Chondrocyte (in vitro differentiated cells): ENCODE data around the gene TMEM9. TPM values are rescaled to one million over a fixed set of nuclear protein-coding genes. Genes with fewer than 3 reads are reported as not detected.
A peak's percentile ranks its signal among the peaks of the same experiment; 100 is the strongest.

Experiments
- DNase-seq: peaks from one replicate; pipeline ENCODE4 v3.0.0; 2021; ENCODE audit warnings: mixed read lengths, low spot score
- H3K27ac Mint-ChIP-seq: one replicate; pipeline ENCODE4 v1.8.0; 2021; ENCODE audit warnings: mild to moderate bottlenecking, moderate library complexity, mixed read lengths; ENCODE audit not compliant: unreplicated experiment
- H3K27me3 Mint-ChIP-seq: 2 replicates; pipeline ENCODE4 v1.8.0; 2021; ENCODE audit warnings: low read depth, mixed read lengths
- H3K36me3 Mint-ChIP-seq: 2 replicates; pipeline ENCODE4 v1.8.0; 2021; ENCODE audit warnings: low read depth, mixed read lengths
- H3K4me1 Mint-ChIP-seq: 2 replicates; pipeline ENCODE4 v1.8.0; 2021; ENCODE audit warnings: low read depth, mild to moderate bottlenecking, mixed read lengths
- H3K4me3 Mint-ChIP-seq: one replicate; pipeline ENCODE4 v1.8.0; 2021; ENCODE audit warnings: mild to moderate bottlenecking, moderate library complexity, mixed read lengths; ENCODE audit not compliant: unreplicated experiment
- H3K9me3 Mint-ChIP-seq: 2 replicates; pipeline ENCODE4 v1.8.0; 2021; ENCODE audit warnings: low read depth, mixed read lengths
- CTCF ChIP-seq: fragments of 200-600 bp; sonication (generic); IDR thresholded peaks from 2 replicates; pipeline ENCODE4 v1.5.0; 2021; ENCODE audit warnings: antibody characterized with exemption, mild to moderate bottlenecking, moderate library complexity
- total RNA-seq: library from RNA; stranded (reverse); gene quantifications from 3 replicates; pipeline ENCODE4 v1.2.1, GENCODE V29; 2021

The TMEM9 gene
- total RNA-seq, 1 donor from 2014 or later: 57.3 TPM

GRCh38 chr1:201153474-201154388, 543 bp downstream of the TMEM9 start:
- peak; percentile 17 for TF ChIP-seq CTCF
- Mint-ChIP-seq H3K4me3 (peak overlapping the region; percentile 85), H3K9me3 (no peaks in the 10 kb centered on the region), H3K27ac (peak overlapping the region; percentile 69), H3K27me3 (no peaks in the 10 kb centered on the region), H3K36me3 (peaks cover 12% of the 10 kb centered on the region), H3K4me1 (peaks cover 20% of the 10 kb centered on the region)
- DNase-seq: no peak

- no peak for DNase-seq
- no peaks in the 10 kb centered on the region for H3K9me3 Mint-ChIP-seq
- H3K27ac Mint-ChIP-seq: no peak overlapping the region
- H3K27me3 Mint-ChIP-seq: no peaks in the 10 kb centered on the region
- H3K4me3 Mint-ChIP-seq: no peak overlapping the region
- peaks cover 30% of the 10 kb centered on the region for H3K36me3 Mint-ChIP-seq
- H3K4me1 Mint-ChIP-seq: peaks cover 14% of the 10 kb centered on the region
- TF ChIP-seq CTCF: peak; percentile 74
Measured at GRCh38 chr1:201149400-201149799, 4.9 kb downstream of the TMEM9 start.

- Mint-ChIP-seq H3K9me3 (no peaks in the 10 kb centered on the region), H3K27me3 (no peaks in the 10 kb centered on the region), H3K4me1 (peaks cover 1% of the 10 kb centered on the region), H3K36me3 (peaks cover 39% of the 10 kb centered on the region), H3K4me3 (no peak overlapping the region), H3K27ac (no peak overlapping the region)
- peak; percentile 62 for DNase-seq
- no peak for TF ChIP-seq CTCF
Measured at GRCh38 chr1:201147396-201148015, 6.8 kb downstream of the TMEM9 start.

GRCh38 chr1:201146626-201147390, 7.5 kb downstream of the TMEM9 start:
- Mint-ChIP-seq H3K4me3 (no peak overlapping the region), H3K9me3 (no peaks in the 10 kb centered on the region), H3K27ac (no peak overlapping the region), H3K36me3 (peaks cover 41% of the 10 kb centered on the region), H3K27me3 (no peaks in the 10 kb centered on the region), H3K4me1 (no peaks in the 10 kb centered on the region)
- no peak for TF ChIP-seq CTCF
- peak; percentile 71 for DNase-seq

- H3K36me3 Mint-ChIP-seq: peaks cover 38% of the 10 kb centered on the region
Measured at GRCh38 chr1:201145816-201146215, 8.5 kb downstream of the TMEM9 start.

More at GRCh38 chr1:201145816-201146215, 8.5 kb downstream of the TMEM9 start:
- peak; percentile 46 for DNase-seq
- no peaks in the 10 kb centered on the region for H3K9me3 Mint-ChIP-seq
- TF ChIP-seq CTCF: no peak
- H3K27ac Mint-ChIP-seq: no peak overlapping the region
- no peak overlapping the region for H3K4me3 Mint-ChIP-seq
- no peaks in the 10 kb centered on the region for H3K4me1 Mint-ChIP-seq
- no peaks in the 10 kb centered on the region for H3K27me3 Mint-ChIP-seq
